Heart left ventricle (tissue), 16 donors: ENCODE results near the gene DPY30. TPM values are rescaled to one million over a fixed set of nuclear protein-coding genes. Genes with fewer than 3 reads are reported as not detected.

Experiments
- ATAC-seq, 4 donors: fragments of 200-7000 bp; cut with Tn5 transposase; one replicate each; pipeline ENCODE4 v1.9.1; 2020 to 2022; ENCODE audit warnings: moderate library complexity in 4 of 4, mild to moderate bottlenecking in 3 of 4, moderate number of reproducible peaks in 1 of 4
- DNase-seq, 5 donors: peaks; one replicate each; pipeline ENCODE4 v3.0.0-alpha.2; 2020
- H3K27ac ChIP-seq, 12 donors: fragments of 200-600 bp; sonication (generic) in 4 of 12; one replicate each; pipeline versions ENCODE4 v1.5.0 to v1.8.0; 2016 to 2022; ENCODE audit warnings: mild to moderate bottlenecking in 2 of 12
- H3K27me3 ChIP-seq, 9 donors: fragments of 200-600 bp; sonication (generic) in 2 of 9; one replicate each; pipeline versions ENCODE4 v1.5.1 to v1.8.0; 2016 to 2022; ENCODE audit warnings: mild to moderate bottlenecking in 3 of 9
- H3K36me3 ChIP-seq, 9 donors: fragments of 200-600 bp; sonication (generic) in 2 of 9; one replicate each; pipeline versions ENCODE4 v1.5.0 to v1.8.0; 2018 to 2022; ENCODE audit warnings: mild to moderate bottlenecking in 2 of 9
- H3K4me1 ChIP-seq, 12 donors: fragments of 200-600 bp; sonication (generic) in 4 of 12; one replicate each; pipeline versions ENCODE4 v1.5.0 to v1.8.0; 2016 to 2022; ENCODE audit warnings: mild to moderate bottlenecking in 3 of 12
- H3K4me3 ChIP-seq, 12 donors: fragments of 200-600 bp; sonication (generic) in 4 of 12; one replicate each; pipeline versions ENCODE4 v1.5.0 to v1.8.0; 2017 to 2022; ENCODE audit warnings: mild to moderate bottlenecking in 9 of 12, moderate library complexity in 4 of 12
- H3K9me3 ChIP-seq, 12 donors: fragments of 200-600 bp; sonication (generic) in 4 of 12; one replicate each; pipeline versions ENCODE4 v1.5.0 to v1.8.0; 2016 to 2022; ENCODE audit warnings: mild to moderate bottlenecking in 1 of 12
- CTCF ChIP-seq, 12 donors: fragments of 200-600 bp; sonication (generic) in 4 of 12; IDR thresholded peaks; one replicate each; pipeline versions ENCODE4 v1.5.0 to v1.8.0; 2018 to 2022; ENCODE audit warnings: antibody characterized with exemption in 12 of 12, mild to moderate bottlenecking in 5 of 12
- POLR2A ChIP-seq, 2 donors: fragments of 450-650 bp; IDR thresholded peaks; one replicate each; pipeline ENCODE4 v1.6.1; 2017; ENCODE audit warnings: antibody characterized with exemption in 2 of 2, mild to moderate bottlenecking in 2 of 2, moderate library complexity in 2 of 2
- WGBS, 4 donors: extraction: QIAGEN DNeasy Blood & Tissue Kit in 2 of 4; methylation state at CpG; one replicate each; pipeline versions ENCODE4 v1.1.5 to v1.1.7; 2013 to 2018; 5-methylcytosine and 5-hydroxymethylcytosine counted together
- intact Hi-C, 10 donors: fragments of 100-400 bp; cut with DNase I; formaldehyde crosslinking; loops; one replicate each; pipeline versions ENCODE4 v1.11.1 to v1.14.2; 2022
- polyA plus RNA-seq, 2 donors: library from polyadenylated mRNA; stranded (reverse); fragments of 200-250 nt; gene quantifications; one replicate each; pipeline ENCODE4 v1.2.3, GENCODE V29; 2013
- total RNA-seq, 9 donors: library from RNA; depleted of rRNA in 2 of 9; stranded (reverse); fragments of >200 nt in 2 of 9; fragmentation: NEBNext Ultra II Directional in 3 of 9; extraction: Animal tissue kit (Norgen Biotek cat#: 25700) in 3 of 9; gene quantifications; one replicate each; pipeline versions ENCODE4 v1.1.0 to v1.2.4, GENCODE V29; 2016 to 2023
- donor health status: ischemic (EF 13 %, LVEDD 7.1; RV severe dilation, severe dysfunction).
- donor health status: healthy with polysubstance abuse.
- donor health status: DM: no; HTN: yes; CAD: no.
- donor health status: DM: no; HTN: no; CAD: no.
- donor health status: ischemic (EF 25% LVEDD 6.9; RV normal size, moderate dysfunction).
- donor health status: ischemic (EF 25% LVEDD 5.7; RV mildly dilated, moderate dysfunction).
- donor health status: healthy.
- donor health status: DM: yes; HTN: yes; CAD: no.
- donor health status: ischemic (EF 35%, LVEDD 5.7; RV mildly dilated, moderate dysfunction).
- donor health status: nonischemic (EF 11% LVEDD 7.7; RV severe dilation, severe dysfunction).
- donor health status: DM: yes; HTN: yes; CAD: no.
- donor health status: PGD.
- donor health status: ischemic (EF 29% LVEDD 5.4; RV normal size, mild dysfunction).
- donor health status: nonischemic (EF 23%, LVEDD 6.1; RV moderate dilation, normal function).

DPY30 gene
- total and polyA plus RNA-seq, 11 donors = 36.8 to 86.5 (median 42.9) TPM

GRCh38 chr2:32002406-32002805 is 37.2 kb downstream of the DPY30 start:
- TF ChIP-seq POLR2A (IDR thresholded peaks at IDR 0.05) = no peak
- no peak for TF ChIP-seq CTCF (IDR thresholded peaks at IDR 0.05)
- intact Hi-C loops = loop anchor here in 1 of 10 donors (10.0 kb wide), 1 partner anchor 108 kb away; no protein-coding TSS in a partner anchor

GRCh38 chr2:31999438-31999837 is 40.2 kb downstream of the DPY30 start:
- no peak for DNase-seq
- no peaks in the 10 kb centered on the region for H3K27me3 ChIP-seq
- no peak for ATAC-seq
- no peak overlapping the region for H3K27ac ChIP-seq
- H3K4me1 ChIP-seq = peaks cover 0 to 17% (median 0%) of the 10 kb centered on the region in 12 donors
- H3K36me3 ChIP-seq = no peaks in the 10 kb centered on the region
- WGBS, 4 donors = 96 to 100% (median 98%) methylated on average over 4 of the region's 4 CpGs
- no peaks in the 10 kb centered on the region for H3K9me3 ChIP-seq
- H3K4me3 ChIP-seq = no peak overlapping the region
- intact Hi-C loops = no loop called here
- TF ChIP-seq POLR2A (IDR thresholded peaks at IDR 0.05) (no peak), CTCF (IDR thresholded peaks at IDR 0.05) (no peak)

More at GRCh38 chr2:32002406-32002805, 37.2 kb downstream of the DPY30 start:
- no peak overlapping the region for H3K27ac ChIP-seq
- H3K9me3 ChIP-seq = no peaks in the 10 kb centered on the region
- WGBS, 4 donors = 89 to 94% (median 91%) methylated on average over 3 of the region's 3 CpGs
- no peak for ATAC-seq
- H3K4me1 ChIP-seq = peaks cover 0 to 34% (median 4%) of the 10 kb centered on the region in 12 donors
- no peaks in the 10 kb centered on the region for H3K27me3 ChIP-seq
- DNase-seq = no peak
- no peak overlapping the region for H3K4me3 ChIP-seq
- no peaks in the 10 kb centered on the region for H3K36me3 ChIP-seq

- WGBS, 4 donors = 90 to 96% (median 95%) methylated on average over 4 of the region's 4 CpGs
- no peaks in the 10 kb centered on the region for H3K27me3 ChIP-seq
- intact Hi-C loops = no loop called here
- no peak overlapping the region for H3K27ac ChIP-seq
- H3K4me1 ChIP-seq = peaks cover 0 to 17% (median 0%) of the 10 kb centered on the region in 12 donors
- H3K36me3 ChIP-seq = no peaks in the 10 kb centered on the region
- H3K9me3 ChIP-seq = no peaks in the 10 kb centered on the region
- H3K4me3 ChIP-seq = no peak overlapping the region
- TF ChIP-seq CTCF (IDR thresholded peaks at IDR 0.05) (no peak), POLR2A (IDR thresholded peaks at IDR 0.05) (no peak)
- ATAC-seq (no peak), DNase-seq (no peak)
Measured at GRCh38 chr2:31998731-31999383, 40.7 kb downstream of the DPY30 start.

GRCh38 chr2:31997653-31998052 is 42.0 kb downstream of the DPY30 start:
- H3K27me3 ChIP-seq = no peaks in the 10 kb centered on the region
- H3K4me1 ChIP-seq = peaks cover 0 to 17% (median 0%) of the 10 kb centered on the region in 12 donors
- H3K4me3 ChIP-seq = no peak overlapping the region
- no peak overlapping the region for H3K27ac ChIP-seq
- intact Hi-C loops = no loop called here
- 74 to 78% (median 76%) methylated on average over 3 of the region's 3 CpGs for WGBS, 4 donors
- H3K36me3 ChIP-seq = no peaks in the 10 kb centered on the region
- TF ChIP-seq CTCF (IDR thresholded peaks at IDR 0.05) (no peak), POLR2A (IDR thresholded peaks at IDR 0.05) (no peak)
- DNase-seq = no peak
- no peaks in the 10 kb centered on the region for H3K9me3 ChIP-seq
- ATAC-seq = no peak
